Upper lobe of left lung (tissue), 4 donors: ENCODE results near the gene SLC4A4.

ENCODE experiments used
- CTCF ChIP-seq, 6 experiments: fragments of 450-650 bp in 4 of 6; fragments of 200-600 bp in 2 of 6; sonication (generic) in 2 of 6; IDR thresholded peaks; one replicate each; pipeline ENCODE4 v1.5.1; 2016 to 2019; ENCODE audit warnings: antibody characterized with exemption in 6 of 6
- EP300 ChIP-seq, 4 donors: sonication (generic); formaldehyde crosslinking; IDR thresholded peaks; one replicate each; pipeline ENCODE4 v1.5.1; 2017; ENCODE audit warnings: antibody characterized with exemption in 4 of 4, control low read depth in 2 of 4

DNA sequence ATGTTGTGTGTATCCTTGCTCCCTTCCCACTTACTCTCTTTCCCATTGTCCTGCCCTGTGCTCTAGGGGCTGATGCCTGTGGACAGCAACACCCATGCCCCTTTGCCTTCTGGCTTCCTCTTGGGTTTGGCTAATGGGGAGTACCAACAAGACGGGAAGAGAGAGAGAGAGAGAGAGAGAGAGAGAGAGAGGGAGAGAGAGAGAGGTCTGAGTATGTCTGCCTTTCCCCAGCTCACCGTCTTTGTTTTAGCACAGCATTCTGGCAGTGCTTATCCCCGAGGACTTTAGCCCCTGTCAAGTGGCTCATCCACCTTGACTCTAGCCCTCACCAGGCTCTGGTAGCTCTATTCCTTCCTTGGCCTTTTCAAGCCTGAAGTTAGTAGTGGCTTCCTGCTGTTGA is 128.0 kb downstream of the SLC4A4 start:
- TF ChIP-seq CTCF (IDR thresholded peaks at IDR 0.05) (no peak), EP300 (IDR thresholded peaks at IDR 0.05) (no peak)
